Upper lobe of left lung (tissue), 6 donors: ENCODE measurements around the gene PFAS. TPM values are rescaled to one million over a fixed set of nuclear protein-coding genes. Genes with fewer than 3 reads are reported as not detected.

ENCODE experiments used
- ATAC-seq, 2 donors: fragments of 200-7000 bp; cut with Tn5 transposase; one replicate each; pipeline ENCODE4 v1.9.1; 2022; ENCODE audit warnings: mild to moderate bottlenecking in 2 of 2, moderate library complexity in 2 of 2; ENCODE audit not compliant: low FRiP score in 2 of 2
- DNase-seq, 2 donors: peaks; one replicate each; pipeline ENCODE4 v3.0.0-alpha.2; 2019 to 2020
- H3K27ac ChIP-seq, 4 donors: fragments of 200-600 bp; sonication (generic); one replicate each; pipeline ENCODE4 v1.5.1; 2016 to 2019
- H3K27me3 ChIP-seq, 4 donors: fragments of 200-600 bp; sonication (generic); one replicate each; pipeline ENCODE4 v1.5.1; 2017 to 2019
- H3K36me3 ChIP-seq, 4 donors: fragments of 200-600 bp; sonication (generic); one replicate each; pipeline ENCODE4 v1.5.1; 2016 to 2019
- H3K4me1 ChIP-seq, 4 donors: fragments of 200-600 bp; sonication (generic); one replicate each; pipeline ENCODE4 v1.5.1; 2018 to 2019
- H3K4me3 ChIP-seq, 4 donors: fragments of 200-600 bp; sonication (generic); one replicate each; pipeline ENCODE4 v1.5.1; 2017 to 2019; ENCODE audit warnings: mild to moderate bottlenecking in 2 of 4, moderate library complexity in 1 of 4
- H3K9me3 ChIP-seq, 4 donors: fragments of 200-600 bp; sonication (generic); one replicate each; pipeline ENCODE4 v1.5.1; 2018 to 2019
- CTCF ChIP-seq, 6 experiments: fragments of 450-650 bp in 4 of 6; fragments of 200-600 bp in 2 of 6; sonication (generic) in 2 of 6; IDR thresholded peaks; one replicate each; pipeline ENCODE4 v1.5.1; 2016 to 2019; ENCODE audit warnings: antibody characterized with exemption in 6 of 6
- EP300 ChIP-seq, 4 donors: sonication (generic); formaldehyde crosslinking; IDR thresholded peaks; one replicate each; pipeline ENCODE4 v1.5.1; 2017; ENCODE audit warnings: antibody characterized with exemption in 4 of 4, control low read depth in 2 of 4
- POLR2A ChIP-seq, 4 donors: fragments of 450-650 bp; IDR thresholded peaks; one replicate each; pipeline ENCODE4 v1.5.1; 2016 to 2017; ENCODE audit warnings: antibody characterized with exemption in 4 of 4, mild to moderate bottlenecking in 2 of 4
- POLR2AphosphoS5 ChIP-seq, 2 donors: sonication (generic); formaldehyde crosslinking; IDR thresholded peaks; one replicate each; pipeline ENCODE4 v1.5.1; 2017; ENCODE audit warnings: antibody characterized with exemption in 2 of 2
- WGBS, 2 donors: methylation state at CpG; one replicate each; pipeline ENCODE4 v1.1.5; 2017 to 2018; 5-methylcytosine and 5-hydroxymethylcytosine counted together
- total RNA-seq, 6 donors: library from RNA; depleted of rRNA in 4 of 6; stranded (reverse); fragments of >200 nt in 4 of 6; gene quantifications; one replicate each; pipeline versions ENCODE4 v1.1.0 to v1.2.1, GENCODE V29; 2016 to 2021
- donor health status: DM: no; HTN: no; CAD: no; lungs with moderate emphysema.
- donor health status: DM: no; HTN: yes; CAD: no; lungs with severe emphysema.

The PFAS gene
- total RNA-seq, 6 donors from 2014 or later: 11.9 to 60.8 (median 29.5) TPM

- TF ChIP-seq POLR2A (IDR thresholded peaks at IDR 0.05): no peak
- TF ChIP-seq CTCF (IDR thresholded peaks at IDR 0.05): no peak
- ATAC-seq: no peak
- DNase-seq: peak in 1 of 2 donors; percentile 66
- peak overlapping the region in 2 of 4 donors; percentile 23 to 31 for H3K27ac ChIP-seq
- no peaks in the 10 kb centered on the region for H3K27me3 ChIP-seq
- H3K4me3 ChIP-seq: no peak overlapping the region
- no peaks in the 10 kb centered on the region for H3K9me3 ChIP-seq
- H3K4me1 ChIP-seq: peaks cover 10 to 32% (median 26%) of the 10 kb centered on the region in 4 donors
- 66 to 76% methylated on average over 10 of the region's 10 CpGs for WGBS, 2 donors
- no peaks in the 10 kb centered on the region for H3K36me3 ChIP-seq
These were observed 36.4 kb downstream of the PFAS start for GRCh38 chr17:8285270-8286181.

- Histone ChIP-seq H3K36me3 (no peaks in the 10 kb centered on the region), H3K4me1 (peaks cover 10 to 32% (median 28%) of the 10 kb centered on the region in 4 donors), H3K9me3 (no peaks in the 10 kb centered on the region), H3K27ac (peak overlapping the region; percentile 90 to 97 (median 94)), H3K4me3 (peak overlapping the region; percentile 63 to 89 (median 78)), H3K27me3 (no peaks in the 10 kb centered on the region)
- 29 to 53% methylated on average over 12 to 19 of the region's 19 CpGs for WGBS, 2 donors
- ATAC-seq: no peak
- no peak for TF ChIP-seq POLR2AphosphoS5 (IDR thresholded peaks at IDR 0.05)
- TF ChIP-seq EP300 (IDR thresholded peaks at IDR 0.05): no peak
- TF ChIP-seq CTCF (IDR thresholded peaks at IDR 0.05): no peak
- DNase-seq: peak in 1 of 2 donors; percentile 77
These were observed 38.7 kb downstream of the PFAS start for GRCh38 chr17:8287651-8288335.

- peak within 1 kb of the TSS; percentile 63 to 89 (median 78) for H3K4me3 ChIP-seq
- peak; percentile 92 to 96 for ATAC-seq
- TF ChIP-seq CTCF (IDR thresholded peaks at IDR 0.05) (peak in 1 of 6 experiments; percentile 15), EP300 (IDR thresholded peaks at IDR 0.05) (no peak), POLR2A (IDR thresholded peaks at IDR 0.05) (peak in 3 of 4 donors; percentile 52 to 87 (median 72)), POLR2AphosphoS5 (IDR thresholded peaks at IDR 0.05) (peak; percentile 65 to 76)
- H3K9me3 ChIP-seq: no peaks in the 10 kb centered on the region
- H3K27me3 ChIP-seq: no peaks in the 10 kb centered on the region
- peak within 1 kb of the TSS; percentile 90 to 97 (median 94) for H3K27ac ChIP-seq
- peaks cover 10 to 32% (median 28%) of the 10 kb centered on the region in 4 donors for H3K4me1 ChIP-seq
- 0% methylated on average over 11 to 38 of the region's 53 CpGs for WGBS, 2 donors
- no peaks in the 10 kb centered on the region for H3K36me3 ChIP-seq
- DNase-seq: peak; percentile 94 to 96
These were observed 39.4 kb downstream of the PFAS start, which contains the start of gene RANGRF for GRCh38 chr17:8288336-8289102. Gene RANGRF (plus strand): TSS chr17:8288670. CDS start chr17:8288789, 119 bp downstream.

- H3K4me3 ChIP-seq: peak overlapping the region; percentile 63 to 89 (median 78)
- no peaks in the 10 kb centered on the region for H3K27me3 ChIP-seq
- H3K9me3 ChIP-seq: no peaks in the 10 kb centered on the region
- H3K27ac ChIP-seq: peak overlapping the region; percentile 90 to 97 (median 94)
- ATAC-seq (no peak), DNase-seq (peak; percentile 84 to 96)
- no peak for TF ChIP-seq EP300 (IDR thresholded peaks at IDR 0.05)
- peaks cover 10 to 32% (median 29%) of the 10 kb centered on the region in 4 donors for H3K4me1 ChIP-seq
- WGBS, 2 donors: 2 to 3% methylated on average over 11 of the region's 17 CpGs
- no peaks in the 10 kb centered on the region for H3K36me3 ChIP-seq
These were observed 40.0 kb downstream of the PFAS start for GRCh38 chr17:8289103-8289397.

- H3K4me1 ChIP-seq: peaks cover 18 to 38% (median 36%) of the 10 kb centered on the region in 4 donors
- WGBS, 2 donors: 53 to 84% methylated on average over 3 of the region's 3 CpGs
- TF ChIP-seq EP300 (IDR thresholded peaks at IDR 0.05): no peak
- no peak for DNase-seq
- no peak for ATAC-seq
- no peaks in the 10 kb centered on the region for H3K27me3 ChIP-seq
- H3K9me3 ChIP-seq: no peaks in the 10 kb centered on the region
- H3K27ac ChIP-seq: no peak overlapping the region
- H3K36me3 ChIP-seq: no peaks in the 10 kb centered on the region
- H3K4me3 ChIP-seq: no peak overlapping the region
These were observed 41.0 kb downstream of the PFAS start for GRCh38 chr17:8290043-8290442.
